ENCODE results near the gene TMEM38B. TPM values are rescaled to one million over a fixed set of nuclear protein-coding genes. Genes with fewer than 3 reads are reported as not detected.

Gene TMEM38B
- total and polyA plus RNA-seq, 4 donors, result 12.0 to 14.6 (median 14.2) TPM

- DNase-seq (ENCODE audit: low read depth in 4 of 6, low spot score in 6 of 6), result no peak
- no peaks in the 10 kb centered on the region for H3K27me3 ChIP-seq (ENCODE audit: control insufficient read depth, insufficient read depth, low read length)
- no peaks in the 10 kb centered on the region for H3K9me3 ChIP-seq (ENCODE audit: control insufficient read depth, insufficient read depth, low read length)
- WGBS (ENCODE audit: insufficient coverage), result 38% methylated on average over 2 of the region's 8 CpGs
- no peaks in the 10 kb centered on the region for H3K4me1 ChIP-seq (ENCODE audit: control insufficient read depth, insufficient read depth, low read length)
- H3K4me3 ChIP-seq (ENCODE audit: low read depth, low read length), result no peak overlapping the region
- no peaks in the 10 kb centered on the region for H3K36me3 ChIP-seq (ENCODE audit: control insufficient read depth, insufficient read depth, low read length)
- no peak overlapping the region for H3K27ac ChIP-seq (ENCODE audit: low read depth, low read length)
Measured at GRCh38 chr9:105679257-105680022, 14.9 kb upstream of the TMEM38B start.

- Histone ChIP-seq H3K36me3 (ENCODE audit: control insufficient read depth, insufficient read depth, low read length) (no peaks in the 10 kb centered on the region), H3K4me3 (ENCODE audit: low read depth, low read length) (no peak overlapping the region), H3K9me3 (ENCODE audit: control insufficient read depth, insufficient read depth, low read length) (no peaks in the 10 kb centered on the region), H3K27me3 (ENCODE audit: control insufficient read depth, insufficient read depth, low read length) (no peaks in the 10 kb centered on the region), H3K27ac (ENCODE audit: low read depth, low read length) (no peak overlapping the region), H3K4me1 (ENCODE audit: control insufficient read depth, insufficient read depth, low read length) (no peaks in the 10 kb centered on the region)
- WGBS (ENCODE audit: insufficient coverage), result no CpG with 5 or more reads among the region's 2 CpGs
- no peak for DNase-seq (ENCODE audit: low read depth in 4 of 6, low spot score in 6 of 6)
Measured at GRCh38 chr9:105681313-105681712, 13.0 kb upstream of the TMEM38B start.

GRCh38 chr9:105681724-105682123, 12.6 kb upstream of the TMEM38B start:
- H3K36me3 ChIP-seq (ENCODE audit: control insufficient read depth, insufficient read depth, low read length), result no peaks in the 10 kb centered on the region
- no peak overlapping the region for H3K27ac ChIP-seq (ENCODE audit: low read depth, low read length)
- H3K9me3 ChIP-seq (ENCODE audit: control insufficient read depth, insufficient read depth, low read length), result no peaks in the 10 kb centered on the region
- H3K4me1 ChIP-seq (ENCODE audit: control insufficient read depth, insufficient read depth, low read length), result no peaks in the 10 kb centered on the region
- H3K27me3 ChIP-seq (ENCODE audit: control insufficient read depth, insufficient read depth, low read length), result no peaks in the 10 kb centered on the region
- no CpG with 5 or more reads among the region's 1 CpG for WGBS (ENCODE audit: insufficient coverage)
- H3K4me3 ChIP-seq (ENCODE audit: low read depth, low read length), result no peak overlapping the region
- DNase-seq (ENCODE audit: low read depth in 4 of 6, low spot score in 6 of 6), result no peak

- no peak overlapping the region for H3K27ac ChIP-seq (ENCODE audit: low read depth, low read length)
- no peaks in the 10 kb centered on the region for H3K36me3 ChIP-seq (ENCODE audit: control insufficient read depth, insufficient read depth, low read length)
- no peak for DNase-seq (ENCODE audit: low read depth in 4 of 6, low spot score in 6 of 6)
- WGBS (ENCODE audit: insufficient coverage), result 67% methylated on average over 1 of the region's 1 CpG
- no peaks in the 10 kb centered on the region for H3K9me3 ChIP-seq (ENCODE audit: control insufficient read depth, insufficient read depth, low read length)
- no peaks in the 10 kb centered on the region for H3K27me3 ChIP-seq (ENCODE audit: control insufficient read depth, insufficient read depth, low read length)
- no peaks in the 10 kb centered on the region for H3K4me1 ChIP-seq (ENCODE audit: control insufficient read depth, insufficient read depth, low read length)
- no peak overlapping the region for H3K4me3 ChIP-seq (ENCODE audit: low read depth, low read length)
Measured at GRCh38 chr9:105683688-105684275, 10.6 kb upstream of the TMEM38B start.

GRCh38 chr9:105686936-105687335, 7.4 kb upstream of the TMEM38B start:
- Histone ChIP-seq H3K36me3 (ENCODE audit: control insufficient read depth, insufficient read depth, low read length) (no peaks in the 10 kb centered on the region), H3K4me3 (ENCODE audit: low read depth, low read length) (no peak overlapping the region), H3K27me3 (ENCODE audit: control insufficient read depth, insufficient read depth, low read length) (peaks cover 7% of the 10 kb centered on the region), H3K4me1 (ENCODE audit: control insufficient read depth, insufficient read depth, low read length) (no peaks in the 10 kb centered on the region), H3K9me3 (ENCODE audit: control insufficient read depth, insufficient read depth, low read length) (no peaks in the 10 kb centered on the region), H3K27ac (ENCODE audit: low read depth, low read length) (no peak overlapping the region)
- no peak for DNase-seq (ENCODE audit: low read depth in 4 of 6, low spot score in 6 of 6)
- 90% methylated on average over 3 of the region's 4 CpGs for WGBS (ENCODE audit: insufficient coverage)

- no CpG with 5 or more reads among the region's 2 CpGs for WGBS (ENCODE audit: insufficient coverage)
- DNase-seq (ENCODE audit: low read depth in 4 of 6, low spot score in 6 of 6), result no peak
Measured at GRCh38 chr9:105690742-105691141, 3.6 kb upstream of the TMEM38B start.

GRCh38 chr9:105693435-105694189, 729 bp upstream of the TMEM38B start:
- H3K27ac ChIP-seq (ENCODE audit: low read depth, low read length), result no peak overlapping the region

More at GRCh38 chr9:105690742-105691141, 3.6 kb upstream of the TMEM38B start:
- H3K9me3 ChIP-seq (ENCODE audit: control insufficient read depth, insufficient read depth, low read length), result no peaks in the 10 kb centered on the region
- H3K36me3 ChIP-seq (ENCODE audit: control insufficient read depth, insufficient read depth, low read length), result no peaks in the 10 kb centered on the region
- peaks cover 25% of the 10 kb centered on the region for H3K27me3 ChIP-seq (ENCODE audit: control insufficient read depth, insufficient read depth, low read length)
- no peak overlapping the region for H3K4me3 ChIP-seq (ENCODE audit: low read depth, low read length)
- H3K4me1 ChIP-seq (ENCODE audit: control insufficient read depth, insufficient read depth, low read length), result peaks cover 6% of the 10 kb centered on the region
- H3K27ac ChIP-seq (ENCODE audit: low read depth, low read length), result no peak overlapping the region

GRCh38 chr9:105694848-105695581, 674 bp downstream of the TMEM38B start:
- no peaks in the 10 kb centered on the region for H3K9me3 ChIP-seq (ENCODE audit: control insufficient read depth, insufficient read depth, low read length)
- H3K36me3 ChIP-seq (ENCODE audit: control insufficient read depth, insufficient read depth, low read length), result no peaks in the 10 kb centered on the region
- peaks cover 6% of the 10 kb centered on the region for H3K4me1 ChIP-seq (ENCODE audit: control insufficient read depth, insufficient read depth, low read length)
- peaks cover 25% of the 10 kb centered on the region for H3K27me3 ChIP-seq (ENCODE audit: control insufficient read depth, insufficient read depth, low read length)
- peak overlapping the region; percentile 92 for H3K4me3 ChIP-seq (ENCODE audit: low read depth, low read length)
- WGBS (ENCODE audit: insufficient coverage), result 3% methylated on average over 41 of the region's 42 CpGs
- peak overlapping the region; percentile 25 for H3K27ac ChIP-seq (ENCODE audit: low read depth, low read length)
- peak in 5 of 6 donors; percentile 47 to 80 (median 58) for DNase-seq (ENCODE audit: low read depth in 4 of 6, low spot score in 6 of 6)

More at GRCh38 chr9:105693435-105694189, 729 bp upstream of the TMEM38B start:
- Histone ChIP-seq H3K36me3 (ENCODE audit: control insufficient read depth, insufficient read depth, low read length) (no peaks in the 10 kb centered on the region), H3K4me1 (ENCODE audit: control insufficient read depth, insufficient read depth, low read length) (peaks cover 6% of the 10 kb centered on the region), H3K4me3 (ENCODE audit: low read depth, low read length) (peak overlapping the region; percentile 66), H3K9me3 (ENCODE audit: control insufficient read depth, insufficient read depth, low read length) (no peaks in the 10 kb centered on the region), H3K27me3 (ENCODE audit: control insufficient read depth, insufficient read depth, low read length) (peaks cover 25% of the 10 kb centered on the region)
- peak in 2 of 6 donors; percentile 5 to 29 for DNase-seq (ENCODE audit: low read depth in 4 of 6, low spot score in 6 of 6)
- 30% methylated on average over 5 of the region's 15 CpGs for WGBS (ENCODE audit: insufficient coverage)

- no peak overlapping the region for H3K4me3 ChIP-seq (ENCODE audit: low read depth, low read length)
- no peaks in the 10 kb centered on the region for H3K9me3 ChIP-seq (ENCODE audit: control insufficient read depth, insufficient read depth, low read length)
Measured at GRCh38 chr9:105696219-105696793, 2.0 kb downstream of the TMEM38B start.

More at GRCh38 chr9:105696219-105696793, 2.0 kb downstream of the TMEM38B start:
- H3K4me1 ChIP-seq (ENCODE audit: control insufficient read depth, insufficient read depth, low read length), result peaks cover 6% of the 10 kb centered on the region
- no peak for DNase-seq (ENCODE audit: low read depth in 4 of 6, low spot score in 6 of 6)
- peaks cover 23% of the 10 kb centered on the region for H3K27me3 ChIP-seq (ENCODE audit: control insufficient read depth, insufficient read depth, low read length)
- H3K27ac ChIP-seq (ENCODE audit: low read depth, low read length), result no peak overlapping the region
- no peaks in the 10 kb centered on the region for H3K36me3 ChIP-seq (ENCODE audit: control insufficient read depth, insufficient read depth, low read length)
- WGBS (ENCODE audit: insufficient coverage), result 95% methylated on average over 5 of the region's 12 CpGs
